Skeletal muscle satellite cell (primary cell): ENCODE data around the gene GAK.

Experiments used
- H3K27me3 ChIP-seq: 2 replicates; pipeline ENCODE4 v1.7.0; 2013; ENCODE audit warnings: low read length; ENCODE audit not compliant: control insufficient read depth, insufficient read depth
- H3K36me3 ChIP-seq: 2 replicates; pipeline ENCODE4 v1.7.0; 2013; ENCODE audit warnings: mild to moderate bottlenecking, control low read depth, low read length; ENCODE audit not compliant: insufficient read depth
- H3K4me1 ChIP-seq: 2 replicates; pipeline ENCODE4 v1.7.0; 2013; ENCODE audit warnings: low read length; ENCODE audit not compliant: control insufficient read depth, insufficient read depth
- H3K4me2 ChIP-seq: 2 replicates; pipeline ENCODE4 v1.7.0; 2013; ENCODE audit warnings: mild to moderate bottlenecking, low read length
- H3K4me3 ChIP-seq: 2 replicates; pipeline ENCODE4 v1.7.0; 2013; ENCODE audit warnings: low read length
- H3K9ac ChIP-seq: 2 replicates; pipeline ENCODE4 v1.7.0; 2013; ENCODE audit warnings: mild to moderate bottlenecking, low read depth, low read length, moderate library complexity
- H3K9me3 ChIP-seq: replicated peaks from 2 replicates; pipeline ENCODE4 v1.7.0; 2013; ENCODE audit warnings: mild to moderate bottlenecking, control low read depth, low read length

GAK gene

DNA sequence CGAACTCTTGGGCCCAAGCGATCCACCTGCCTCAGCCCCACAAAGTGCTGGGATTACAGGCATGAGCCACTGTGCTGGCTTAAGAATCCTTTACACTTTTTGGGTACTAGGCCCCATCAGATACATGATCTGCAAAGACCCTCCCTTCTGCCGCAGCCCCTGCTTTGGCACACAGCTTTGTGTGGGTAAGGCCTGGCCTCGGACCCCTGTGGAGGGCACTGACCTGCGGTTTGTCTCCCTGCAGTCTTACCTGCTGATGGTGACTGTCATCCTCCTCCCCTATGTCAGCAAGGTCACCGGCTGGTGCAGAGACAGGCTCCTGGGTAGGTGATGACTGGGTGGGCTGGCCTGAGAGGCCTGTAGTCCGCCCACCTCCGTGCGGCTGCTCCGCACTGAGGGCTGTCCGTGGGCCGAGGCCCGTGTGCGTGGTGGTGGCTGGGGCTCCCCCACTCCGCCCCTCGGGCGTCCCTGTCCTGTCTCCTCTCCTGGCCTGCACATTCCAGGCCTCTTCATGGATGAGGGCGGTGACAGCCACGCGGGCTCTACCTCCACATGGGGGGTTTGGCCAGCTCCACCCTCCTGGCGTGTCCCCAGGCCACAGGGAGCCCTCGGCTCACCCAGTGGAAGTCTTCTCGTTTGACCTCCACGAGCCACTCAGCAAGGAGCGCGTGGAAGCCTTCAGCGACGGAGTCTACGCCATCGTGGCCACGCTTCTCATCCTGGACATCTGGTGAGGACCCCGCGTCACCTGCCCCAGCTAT lies 23.2 kb upstream of the GAK start:
- no peaks in the 10 kb centered on the region for H3K9me3 ChIP-seq
- no peak overlapping the region for H3K4me2 ChIP-seq
- no peak overlapping the region for H3K4me3 ChIP-seq
- H3K36me3 ChIP-seq = peaks cover 17% of the 10 kb centered on the region
- H3K27me3 ChIP-seq = no peaks in the 10 kb centered on the region
- H3K9ac ChIP-seq = no peak overlapping the region
- H3K4me1 ChIP-seq = no peaks in the 10 kb centered on the region

- Histone ChIP-seq H3K4me1 (no peaks in the 10 kb centered on the region), H3K4me3 (no peak overlapping the region), H3K36me3 (peaks cover 10% of the 10 kb centered on the region), H3K9me3 (no peaks in the 10 kb centered on the region), H3K4me2 (no peak overlapping the region), H3K9ac (no peak overlapping the region), H3K27me3 (no peaks in the 10 kb centered on the region)
These were observed 22.3 kb upstream of the GAK start for GRCh38 chr4:954211-955020.

- Histone ChIP-seq H3K9me3 (no peaks in the 10 kb centered on the region), H3K27me3 (no peaks in the 10 kb centered on the region), H3K9ac (no peak overlapping the region), H3K4me1 (no peaks in the 10 kb centered on the region), H3K4me2 (no peak overlapping the region), H3K36me3 (peaks cover 7% of the 10 kb centered on the region), H3K4me3 (no peak overlapping the region)
These were observed 21.4 kb upstream of the GAK start for GRCh38 chr4:953574-953915.

- H3K4me3 ChIP-seq = no peak overlapping the region
- H3K27me3 ChIP-seq = no peaks in the 10 kb centered on the region
- H3K9ac ChIP-seq = no peak overlapping the region
- H3K9me3 ChIP-seq = no peaks in the 10 kb centered on the region
- H3K4me1 ChIP-seq = no peaks in the 10 kb centered on the region
- H3K4me2 ChIP-seq = no peak overlapping the region
- peaks cover 6% of the 10 kb centered on the region for H3K36me3 ChIP-seq
These were observed 20.9 kb upstream of the GAK start for GRCh38 chr4:952881-953573.

- Histone ChIP-seq H3K36me3 (peaks cover 4% of the 10 kb centered on the region), H3K4me3 (no peak overlapping the region), H3K9me3 (no peaks in the 10 kb centered on the region), H3K27me3 (no peaks in the 10 kb centered on the region), H3K4me2 (no peak overlapping the region), H3K9ac (no peak overlapping the region), H3K4me1 (no peaks in the 10 kb centered on the region)
These were observed 19.7 kb upstream of the GAK start for GRCh38 chr4:951594-952468.

GRCh38 chr4:951186-951585 lies 19.1 kb upstream of the GAK start:
- Histone ChIP-seq H3K4me1 (no peaks in the 10 kb centered on the region), H3K4me3 (no peak overlapping the region), H3K36me3 (peaks cover 4% of the 10 kb centered on the region), H3K4me2 (no peak overlapping the region), H3K27me3 (no peaks in the 10 kb centered on the region), H3K9me3 (no peaks in the 10 kb centered on the region), H3K9ac (no peak overlapping the region)

DNA sequence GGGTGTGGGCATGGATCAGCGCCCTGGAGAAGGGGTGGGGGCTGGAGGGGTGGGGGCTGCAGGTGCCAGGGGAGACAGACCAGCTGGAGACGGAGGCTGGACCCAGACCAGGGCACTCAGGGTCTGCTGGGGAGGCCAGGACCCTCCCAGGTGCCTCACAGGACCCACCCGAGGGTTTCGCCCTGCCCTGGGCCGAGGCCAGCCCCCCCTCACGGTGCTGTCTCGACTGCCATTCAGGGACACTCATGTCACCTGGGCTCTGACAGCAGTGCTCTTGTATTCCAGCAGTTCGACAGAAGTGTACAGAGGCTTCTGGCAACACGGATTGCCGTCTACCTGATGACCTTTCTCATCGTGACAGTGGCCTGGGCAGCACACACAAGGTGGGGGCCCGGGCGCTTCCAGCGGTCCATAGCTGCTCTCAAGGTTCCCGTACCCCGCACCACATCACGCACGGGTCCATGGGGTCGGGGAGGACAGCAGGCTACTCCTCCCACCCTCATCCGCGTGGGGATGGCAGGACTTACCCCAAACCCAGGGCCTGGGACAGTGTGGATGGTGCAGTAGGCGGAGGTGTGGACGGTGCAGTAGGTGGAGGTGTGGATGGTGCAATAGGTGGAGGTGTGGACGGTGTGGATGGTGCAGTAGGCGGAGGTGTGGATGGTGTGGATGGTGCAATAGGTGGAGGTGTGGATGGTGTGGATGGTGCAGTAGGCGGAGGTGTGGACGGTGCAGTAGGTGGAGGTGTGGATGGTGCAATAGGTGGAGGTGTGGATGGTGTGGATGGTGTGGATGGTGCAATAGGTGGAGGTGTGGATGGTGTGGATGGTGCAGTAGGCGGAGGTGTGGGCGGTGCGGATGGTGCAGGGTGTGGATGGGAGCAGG lies 18.3 kb upstream of the GAK start:
- H3K9me3 ChIP-seq = no peaks in the 10 kb centered on the region
- no peaks in the 10 kb centered on the region for H3K4me1 ChIP-seq
- peaks cover 4% of the 10 kb centered on the region for H3K36me3 ChIP-seq

GRCh38 chr4:949656-950055 lies 17.5 kb upstream of the GAK start:
- Histone ChIP-seq H3K9ac (no peak overlapping the region), H3K4me2 (no peak overlapping the region), H3K4me3 (no peak overlapping the region)

More for the DNA sequence above, 18.3 kb upstream of the GAK start:
- H3K27me3 ChIP-seq = no peaks in the 10 kb centered on the region
- H3K9ac ChIP-seq = no peak overlapping the region
- no peak overlapping the region for H3K4me3 ChIP-seq
- H3K4me2 ChIP-seq = no peak overlapping the region

GRCh38 chr4:948936-949300 lies 16.8 kb upstream of the GAK start:
- H3K27me3 ChIP-seq = no peaks in the 10 kb centered on the region
- H3K9me3 ChIP-seq = no peaks in the 10 kb centered on the region
- H3K4me1 ChIP-seq = no peaks in the 10 kb centered on the region
- H3K4me3 ChIP-seq = no peak overlapping the region
- peaks cover 4% of the 10 kb centered on the region for H3K36me3 ChIP-seq
- H3K9ac ChIP-seq = no peak overlapping the region
- no peak overlapping the region for H3K4me2 ChIP-seq

More at GRCh38 chr4:949656-950055, 17.5 kb upstream of the GAK start:
- Histone ChIP-seq H3K27me3 (no peaks in the 10 kb centered on the region), H3K36me3 (peaks cover 4% of the 10 kb centered on the region), H3K9me3 (no peaks in the 10 kb centered on the region), H3K4me1 (no peaks in the 10 kb centered on the region)

GRCh38 chr4:948101-948935 lies 16.2 kb upstream of the GAK start:
- Histone ChIP-seq H3K4me1 (no peaks in the 10 kb centered on the region), H3K9ac (no peak overlapping the region), H3K4me3 (no peak overlapping the region), H3K27me3 (no peaks in the 10 kb centered on the region), H3K4me2 (no peak overlapping the region), H3K9me3 (no peaks in the 10 kb centered on the region), H3K36me3 (peaks cover under 1% of the 10 kb centered on the region)
